Right atrium auricular region (tissue), 2 donors: ENCODE data around the gene PAX6. TPM values are rescaled to one million over a fixed set of nuclear protein-coding genes. Genes with fewer than 3 reads are reported as not detected.

Source experiments
- DNase-seq: peaks from one replicate; pipeline ENCODE4 v3.0.0-alpha.2; 2019; ENCODE audit warnings: low spot score
- H3K27ac ChIP-seq, 2 donors: fragments of 200-600 bp; sonication (generic); 1 replicate in 1 of 2; 2 replicates in 1 of 2; pipeline ENCODE4 v1.5.1; 2016 to 2019
- H3K27me3 ChIP-seq, 2 donors: fragments of 200-600 bp; sonication (generic); one replicate each; pipeline versions ENCODE4 v1.5.1 to v1.6.0; 2017 to 2019
- H3K36me3 ChIP-seq: fragments of 200-600 bp; sonication (generic); one replicate; pipeline ENCODE4 v1.5.1; 2016
- H3K4me1 ChIP-seq, 2 donors: fragments of 200-600 bp; sonication (generic); one replicate each; pipeline versions ENCODE4 v1.5.1 to v1.6.0; 2017 to 2019
- H3K4me3 ChIP-seq, 2 donors: fragments of 200-600 bp; sonication (generic); 1 replicate in 1 of 2; 2 replicates in 1 of 2; pipeline ENCODE4 v1.5.1; 2017 to 2019; ENCODE audit warnings: mild to moderate bottlenecking in 1 of 2, moderate library complexity in 1 of 2
- H3K9me3 ChIP-seq, 2 donors: fragments of 200-600 bp; sonication (generic); one replicate each; pipeline ENCODE4 v1.5.1; 2019
- total RNA-seq, 2 donors: library from RNA; depleted of rRNA; stranded (reverse); fragments of >200 nt; gene quantifications; one replicate each; pipeline ENCODE4 v1.1.0, GENCODE V29; 2016
- TF ChIP-seq, protein P1 (sequence below), 2 donors: fragments of 200-600 bp; sonication (generic); IDR thresholded peaks; one replicate each; pipeline ENCODE4 v1.5.1; 2019; ENCODE audit warnings: antibody characterized with exemption in 2 of 2

PAX6 gene
- total RNA-seq, 2 donors from 2014 or later = not detected

DNA sequence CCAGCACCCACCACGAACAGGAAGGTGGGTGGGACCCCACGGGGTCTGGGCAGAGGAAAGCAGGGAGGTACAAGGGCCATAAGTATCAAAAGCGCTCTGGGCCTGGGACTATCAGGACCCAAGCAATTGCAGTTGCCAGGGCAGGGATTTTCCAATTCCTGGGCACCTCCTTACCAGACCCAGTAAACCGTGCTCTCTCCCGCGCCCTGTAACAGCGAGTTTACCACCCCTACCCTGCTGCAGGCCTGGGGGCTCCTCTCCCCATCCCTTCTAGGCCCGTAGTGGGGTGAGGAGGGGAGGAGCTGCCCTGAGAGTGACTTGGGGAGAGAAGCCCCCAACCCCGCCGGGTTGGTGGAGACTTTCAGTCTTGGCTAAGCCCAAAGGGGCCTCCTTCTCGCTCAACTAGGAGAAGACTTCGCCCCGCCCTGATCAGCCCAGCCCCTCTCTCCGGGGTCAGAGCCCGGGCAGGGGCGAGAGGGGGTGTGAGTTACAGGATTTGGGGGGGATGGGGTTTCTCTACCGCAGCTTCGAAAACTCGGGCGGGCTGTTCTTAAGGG lies 5.4 kb downstream of the PAX6 start:
- Histone ChIP-seq H3K27me3 (peaks cover 80 to 92% of the 10 kb centered on the region in 2 donors), H3K4me3 (no peak overlapping the region), H3K36me3 (no peaks in the 10 kb centered on the region), H3K27ac (no peak overlapping the region), H3K4me1 (peaks cover 0 to 36% of the 10 kb centered on the region in 2 donors), H3K9me3 (no peaks in the 10 kb centered on the region)
- TF ChIP-seq, protein P1, sequence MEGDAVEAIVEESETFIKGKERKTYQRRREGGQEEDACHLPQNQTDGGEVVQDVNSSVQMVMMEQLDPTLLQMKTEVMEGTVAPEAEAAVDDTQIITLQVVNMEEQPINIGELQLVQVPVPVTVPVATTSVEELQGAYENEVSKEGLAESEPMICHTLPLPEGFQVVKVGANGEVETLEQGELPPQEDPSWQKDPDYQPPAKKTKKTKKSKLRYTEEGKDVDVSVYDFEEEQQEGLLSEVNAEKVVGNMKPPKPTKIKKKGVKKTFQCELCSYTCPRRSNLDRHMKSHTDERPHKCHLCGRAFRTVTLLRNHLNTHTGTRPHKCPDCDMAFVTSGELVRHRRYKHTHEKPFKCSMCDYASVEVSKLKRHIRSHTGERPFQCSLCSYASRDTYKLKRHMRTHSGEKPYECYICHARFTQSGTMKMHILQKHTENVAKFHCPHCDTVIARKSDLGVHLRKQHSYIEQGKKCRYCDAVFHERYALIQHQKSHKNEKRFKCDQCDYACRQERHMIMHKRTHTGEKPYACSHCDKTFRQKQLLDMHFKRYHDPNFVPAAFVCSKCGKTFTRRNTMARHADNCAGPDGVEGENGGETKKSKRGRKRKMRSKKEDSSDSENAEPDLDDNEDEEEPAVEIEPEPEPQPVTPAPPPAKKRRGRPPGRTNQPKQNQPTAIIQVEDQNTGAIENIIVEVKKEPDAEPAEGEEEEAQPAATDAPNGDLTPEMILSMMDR (IDR thresholded peaks at IDR 0.05) = no peak
- DNase-seq = peak; percentile 40

DNA sequence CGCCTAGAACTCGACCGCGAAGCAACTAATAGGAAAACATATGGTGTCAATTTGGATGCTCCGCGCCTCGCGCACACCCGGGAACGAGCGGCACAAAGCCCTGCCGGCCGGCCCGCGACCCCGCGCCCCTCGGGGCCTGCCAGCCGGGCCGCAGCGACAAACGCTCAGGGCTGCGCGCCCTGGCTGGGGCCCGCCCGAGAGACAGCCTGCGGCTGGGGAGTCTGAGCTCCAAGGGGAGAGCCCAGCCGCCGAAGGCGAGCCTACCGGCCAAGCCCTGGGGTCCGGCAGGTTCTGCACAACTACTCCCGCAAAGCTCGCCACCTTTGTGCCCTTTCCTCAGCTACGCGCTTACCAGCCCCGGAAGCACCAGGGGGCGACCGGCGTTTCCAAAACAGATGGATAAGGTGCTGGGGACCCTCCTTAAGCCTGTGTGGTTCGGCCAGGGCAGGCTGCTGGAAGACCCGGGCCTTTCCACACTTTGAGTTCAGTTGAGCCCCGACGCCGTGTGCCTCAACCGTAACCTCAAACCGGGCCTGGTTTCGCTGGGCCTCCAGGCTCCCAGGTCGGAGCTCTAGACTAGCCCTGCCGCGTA lies 6.0 kb downstream of the PAX6 start:
- Histone ChIP-seq H3K36me3 (no peaks in the 10 kb centered on the region), H3K4me1 (peaks cover 0 to 30% of the 10 kb centered on the region in 2 donors), H3K4me3 (peak overlapping the region in 1 of 2 donors; percentile 10), H3K27me3 (peaks cover 84 to 92% of the 10 kb centered on the region in 2 donors), H3K27ac (no peak overlapping the region), H3K9me3 (no peaks in the 10 kb centered on the region)
- no peak for DNase-seq
- TF ChIP-seq, protein P1 (IDR thresholded peaks at IDR 0.05) = no peak

DNA sequence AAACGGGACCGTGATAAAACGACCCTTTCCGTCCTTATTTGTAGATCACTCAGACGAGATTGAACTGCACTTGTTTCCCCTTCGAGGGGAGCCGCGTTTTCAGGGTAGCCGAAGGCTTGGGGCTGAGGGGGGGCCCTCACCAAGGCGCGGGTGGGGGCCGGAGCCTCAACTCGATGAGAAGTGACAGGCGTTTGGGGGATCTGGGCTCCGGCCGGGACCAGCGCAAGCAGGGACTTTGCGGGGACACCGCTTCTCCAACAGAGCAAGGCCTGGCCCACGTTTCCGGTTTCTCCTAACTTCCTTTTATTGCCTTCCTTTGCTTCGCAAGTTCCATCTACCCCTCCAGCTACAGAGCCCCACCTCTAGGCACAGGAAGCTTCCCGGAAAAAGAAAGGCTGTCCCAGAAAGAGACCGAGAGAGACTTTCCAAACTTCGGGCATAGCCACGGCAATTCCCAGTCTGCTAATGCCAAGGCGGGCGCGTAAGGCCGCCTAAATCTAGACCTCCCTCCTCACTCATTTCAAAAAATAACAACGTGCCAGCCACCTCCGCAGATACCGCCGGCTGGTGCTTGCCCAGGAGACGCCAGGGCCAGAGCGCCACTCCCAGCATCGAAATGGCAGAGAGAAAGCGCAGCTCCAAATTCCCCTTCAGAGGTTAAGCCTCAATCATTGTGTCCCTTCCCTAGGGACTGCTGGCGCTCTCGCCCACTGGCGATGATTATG lies 6.6 kb downstream of the PAX6 start:
- Histone ChIP-seq H3K27me3 (peaks cover 84 to 92% of the 10 kb centered on the region in 2 donors), H3K4me3 (no peak overlapping the region), H3K9me3 (no peaks in the 10 kb centered on the region), H3K36me3 (no peaks in the 10 kb centered on the region), H3K4me1 (peaks cover 0 to 29% of the 10 kb centered on the region in 2 donors), H3K27ac (no peak overlapping the region)
- TF ChIP-seq, protein P1 (IDR thresholded peaks at IDR 0.05) = no peak
- peak; percentile 54 for DNase-seq

DNA sequence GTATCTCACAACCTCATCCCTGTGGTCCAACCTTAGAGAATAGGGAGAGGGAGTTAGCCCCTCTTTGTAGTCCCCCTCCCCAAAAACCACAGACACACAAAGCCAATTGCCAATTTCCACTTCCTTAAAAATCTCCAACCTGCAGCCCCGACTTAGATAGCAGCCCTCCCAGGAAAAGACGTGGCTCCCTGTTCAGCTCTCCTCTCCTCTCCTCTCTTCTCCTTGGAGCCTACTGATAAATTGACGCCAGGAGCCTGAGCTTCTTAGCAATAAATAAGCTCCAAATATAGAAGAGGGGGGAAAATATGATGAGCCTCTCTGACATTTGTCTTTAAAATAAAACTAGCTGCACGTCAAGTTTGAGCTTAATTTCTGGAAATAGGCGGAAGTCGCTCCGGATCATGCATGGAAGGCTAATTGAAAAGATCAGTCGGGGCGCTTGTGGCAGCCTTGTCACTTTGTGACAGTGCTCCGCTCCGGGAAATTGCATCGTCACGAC lies 7.3 kb downstream of the PAX6 start:
- no peaks in the 10 kb centered on the region for H3K9me3 ChIP-seq
- H3K4me3 ChIP-seq = no peak overlapping the region
- peaks cover 0 to 35% of the 10 kb centered on the region in 2 donors for H3K4me1 ChIP-seq
- TF ChIP-seq, protein P1 (IDR thresholded peaks at IDR 0.05) = no peak
- H3K27me3 ChIP-seq = peaks cover 80 to 92% of the 10 kb centered on the region in 2 donors
- no peak overlapping the region for H3K27ac ChIP-seq
- DNase-seq = no peak
- H3K36me3 ChIP-seq = no peaks in the 10 kb centered on the region

DNA sequence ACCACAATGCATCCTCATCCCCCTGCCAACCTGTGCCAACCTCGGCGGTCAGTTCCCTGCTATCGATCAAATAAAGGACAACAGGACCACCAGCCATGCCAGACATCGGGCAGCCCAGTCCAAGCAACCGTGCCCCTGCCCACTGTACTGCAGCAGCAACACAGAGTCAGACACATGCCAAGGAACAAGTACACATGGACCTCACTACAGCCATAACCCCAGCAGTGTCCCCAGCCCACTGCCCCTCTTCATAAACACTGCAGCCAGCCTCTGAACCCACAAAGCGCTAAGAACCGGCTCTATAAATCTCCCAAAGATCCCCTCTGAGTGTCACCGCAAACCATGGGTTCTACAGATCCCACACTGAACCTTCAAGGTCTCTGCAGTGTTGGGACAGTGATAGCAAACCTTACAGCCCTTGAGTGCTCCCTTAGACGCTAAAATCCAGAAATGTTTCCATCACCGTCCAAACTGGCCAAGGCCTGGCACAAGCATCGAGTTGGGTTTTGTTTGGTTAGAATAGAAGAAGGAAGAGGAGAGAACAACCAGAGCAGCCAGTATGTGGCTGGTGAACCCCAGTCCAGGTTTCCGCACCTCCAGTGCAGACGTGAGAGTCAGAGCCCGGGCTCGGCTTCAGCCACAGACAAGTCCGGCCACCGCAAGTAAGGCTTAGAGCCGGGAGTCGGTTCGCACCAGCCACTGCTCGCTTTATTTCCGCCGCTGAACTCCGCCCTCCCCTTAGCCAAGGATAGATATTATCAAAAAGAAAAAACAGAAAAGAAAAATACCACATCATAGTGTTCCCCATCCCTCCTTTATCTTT lies 7.9 kb downstream of the PAX6 start:
- Histone ChIP-seq H3K4me1 (peaks cover 0 to 42% of the 10 kb centered on the region in 2 donors), H3K36me3 (no peaks in the 10 kb centered on the region), H3K9me3 (no peaks in the 10 kb centered on the region), H3K4me3 (no peak overlapping the region), H3K27me3 (peaks cover 78 to 92% of the 10 kb centered on the region in 2 donors), H3K27ac (no peak overlapping the region)
- DNase-seq = peak; percentile 51
- TF ChIP-seq, protein P1 (IDR thresholded peaks at IDR 0.05) = no peak
